Measurements from ENCODE around the gene ADAMTSL5. TPM values are rescaled to one million over a fixed set of nuclear protein-coding genes. Genes with fewer than 3 reads are reported as not detected.

The ADAMTSL5 gene
- total and polyA plus RNA-seq, 10 donors, result 0.13 to 2.0 (median 0.50) TPM

DNA sequence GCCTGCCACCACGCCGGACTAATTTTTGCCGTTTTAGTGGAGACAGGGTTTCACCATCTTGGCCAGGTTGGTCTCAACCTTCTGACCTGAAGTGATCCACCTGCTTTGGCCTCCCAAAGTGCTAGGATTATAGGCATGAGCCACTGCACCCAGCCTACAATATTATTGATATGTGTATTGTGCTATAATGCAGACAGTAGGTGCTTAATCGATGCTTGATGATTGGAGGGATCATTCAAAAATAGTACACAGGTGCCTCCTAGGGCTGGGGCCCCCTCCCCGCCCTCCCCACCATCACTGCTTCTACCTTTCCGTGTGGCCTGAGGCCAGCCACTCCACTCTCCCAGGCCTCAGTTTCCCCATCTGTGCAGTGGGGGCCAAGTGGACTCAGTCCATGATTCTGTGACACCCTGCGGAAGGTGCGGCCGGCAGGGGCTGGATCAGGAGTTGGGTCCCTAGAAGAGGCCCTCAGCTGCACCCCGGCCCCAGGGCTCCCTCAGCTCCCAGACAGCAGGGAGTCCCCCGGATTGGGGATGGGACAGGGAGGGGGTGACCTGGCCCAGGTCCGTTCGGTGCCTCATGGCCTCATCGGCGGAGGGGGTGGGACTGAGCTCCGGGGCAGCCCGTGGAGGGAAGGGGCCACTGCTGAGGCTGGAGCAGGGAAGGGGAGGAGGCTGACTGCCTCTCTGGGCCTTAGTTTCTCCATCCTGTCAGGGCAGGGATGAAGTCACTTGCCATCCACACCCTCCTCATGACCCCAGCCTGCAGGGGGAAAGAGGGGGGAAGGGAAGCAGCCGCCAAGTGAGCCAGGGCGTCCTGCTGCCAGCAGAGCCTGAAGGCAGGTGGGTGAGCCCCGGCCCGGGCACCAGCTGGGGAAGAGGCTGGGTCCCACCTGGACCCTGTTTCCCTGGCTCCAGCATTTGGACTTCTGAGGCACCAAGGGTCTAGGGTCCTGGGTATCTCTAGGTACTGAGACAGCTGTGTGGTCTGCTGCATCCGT lies 1.2 kb downstream of the ADAMTSL5 start:
- TF ChIP-seq, protein P1, sequence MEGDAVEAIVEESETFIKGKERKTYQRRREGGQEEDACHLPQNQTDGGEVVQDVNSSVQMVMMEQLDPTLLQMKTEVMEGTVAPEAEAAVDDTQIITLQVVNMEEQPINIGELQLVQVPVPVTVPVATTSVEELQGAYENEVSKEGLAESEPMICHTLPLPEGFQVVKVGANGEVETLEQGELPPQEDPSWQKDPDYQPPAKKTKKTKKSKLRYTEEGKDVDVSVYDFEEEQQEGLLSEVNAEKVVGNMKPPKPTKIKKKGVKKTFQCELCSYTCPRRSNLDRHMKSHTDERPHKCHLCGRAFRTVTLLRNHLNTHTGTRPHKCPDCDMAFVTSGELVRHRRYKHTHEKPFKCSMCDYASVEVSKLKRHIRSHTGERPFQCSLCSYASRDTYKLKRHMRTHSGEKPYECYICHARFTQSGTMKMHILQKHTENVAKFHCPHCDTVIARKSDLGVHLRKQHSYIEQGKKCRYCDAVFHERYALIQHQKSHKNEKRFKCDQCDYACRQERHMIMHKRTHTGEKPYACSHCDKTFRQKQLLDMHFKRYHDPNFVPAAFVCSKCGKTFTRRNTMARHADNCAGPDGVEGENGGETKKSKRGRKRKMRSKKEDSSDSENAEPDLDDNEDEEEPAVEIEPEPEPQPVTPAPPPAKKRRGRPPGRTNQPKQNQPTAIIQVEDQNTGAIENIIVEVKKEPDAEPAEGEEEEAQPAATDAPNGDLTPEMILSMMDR (IDR thresholded peaks at IDR 0.05 in 8 of 11, conservative IDR thresholded peaks at IDR 0.05 in 3 of 11), result no peak
- TF ChIP-seq POLR2A (IDR thresholded peaks at IDR 0.05) (no peak), POLR2AphosphoS5 (IDR thresholded peaks at IDR 0.05) (no peak)
- no peak for DNase-seq
- Histone ChIP-seq H3K36me3 (no peaks in the 10 kb centered on the region), H3K4me1 (peaks cover 9 to 40% (median 26%) of the 10 kb centered on the region in 6 donors), H3K4me3 (peak overlapping the region in 1 of 8 donors; percentile 69), H3K27ac (no peak overlapping the region), H3K9me3 (peaks cover 0 to 14% (median 0%) of the 10 kb centered on the region in 8 donors), H3K27me3 (replicated peaks in 1 of 7) (peaks cover 0 to 96% (median 48%) of the 10 kb centered on the region in 7 donors)
- intact Hi-C loops (cut with DNase I; ENCODE audit: low total_unique reads), result no loop called here
- 48 to 64% (median 56%) methylated on average over 13 to 22 of the region's 22 CpGs for WGBS, 5 donors

DNA sequence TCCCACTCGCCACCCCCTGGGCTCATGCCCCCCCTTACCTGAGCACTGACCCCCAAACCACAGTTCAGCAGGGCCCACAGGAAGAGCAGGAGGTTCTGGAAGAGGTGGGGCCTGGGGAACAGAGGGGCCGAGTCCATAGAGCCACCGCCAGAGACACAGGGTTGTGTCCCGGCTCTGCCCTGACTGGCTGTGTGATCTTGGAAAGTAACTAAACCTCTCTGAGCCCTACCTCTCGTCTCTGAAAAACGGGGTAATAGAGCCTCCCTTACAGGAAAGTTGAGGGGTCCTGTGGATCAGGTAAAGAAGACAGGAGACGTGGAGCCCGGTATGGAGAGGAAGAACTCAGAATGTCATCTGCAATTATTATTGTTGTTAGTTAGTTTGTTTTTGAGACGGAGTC lies 2.0 kb downstream of the ADAMTSL5 start:
- H3K4me1 ChIP-seq, result peaks cover 9 to 40% (median 26%) of the 10 kb centered on the region in 6 donors
- no peaks in the 10 kb centered on the region for H3K36me3 ChIP-seq
- H3K27me3 ChIP-seq (replicated peaks in 1 of 7), result peaks cover 0 to 96% (median 48%) of the 10 kb centered on the region in 7 donors
- WGBS, 5 donors, result 33 to 60% (median 42%) methylated on average over 8 to 9 of the region's 9 CpGs
- TF ChIP-seq, protein P1 (IDR thresholded peaks at IDR 0.05 in 8 of 11, conservative IDR thresholded peaks at IDR 0.05 in 3 of 11), result no peak
- TF ChIP-seq POLR2A (IDR thresholded peaks at IDR 0.05), result no peak
- no peak for TF ChIP-seq POLR2AphosphoS5 (IDR thresholded peaks at IDR 0.05)
- no peak for DNase-seq
- peaks cover 0 to 9% (median 0%) of the 10 kb centered on the region in 8 donors for H3K9me3 ChIP-seq
- intact Hi-C loops (cut with DNase I; ENCODE audit: low total_unique reads), result no loop called here
- no peak overlapping the region for H3K27ac ChIP-seq
- no peak overlapping the region for H3K4me3 ChIP-seq

DNA sequence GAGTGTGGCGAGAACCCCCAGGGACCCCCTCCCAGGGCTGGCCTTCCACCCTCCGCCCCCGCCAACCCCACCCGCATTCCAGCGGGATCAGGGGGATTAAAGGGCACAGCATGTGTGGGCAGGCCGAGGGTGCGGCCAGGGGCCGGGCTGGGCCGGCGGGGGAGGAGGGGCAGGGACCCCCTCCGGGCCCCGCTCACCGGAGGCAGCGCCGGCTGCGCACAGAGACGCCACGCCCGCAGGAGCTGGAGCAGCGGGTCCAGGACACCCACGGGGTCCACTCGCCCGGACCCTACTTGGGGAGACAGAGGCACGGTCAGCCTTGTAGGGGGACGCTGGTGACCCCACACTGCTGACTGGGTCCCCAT lies 2.4 kb downstream of the ADAMTSL5 start:
- 23 to 47% (median 31%) methylated on average over 11 to 25 of the region's 25 CpGs for WGBS, 5 donors
- Histone ChIP-seq H3K27me3 (replicated peaks in 1 of 7) (peaks cover 0 to 96% (median 46%) of the 10 kb centered on the region in 7 donors), H3K27ac (no peak overlapping the region), H3K4me1 (peaks cover 9 to 40% (median 26%) of the 10 kb centered on the region in 6 donors), H3K4me3 (no peak overlapping the region), H3K9me3 (peaks cover 0 to 9% (median 0%) of the 10 kb centered on the region in 8 donors), H3K36me3 (no peaks in the 10 kb centered on the region)
- TF ChIP-seq POLR2AphosphoS5 (IDR thresholded peaks at IDR 0.05) (no peak), POLR2A (IDR thresholded peaks at IDR 0.05) (no peak)
- TF ChIP-seq, protein P1 (IDR thresholded peaks at IDR 0.05 in 8 of 11, conservative IDR thresholded peaks at IDR 0.05 in 3 of 11), result no peak
- DNase-seq, result no peak
- intact Hi-C loops (cut with DNase I; ENCODE audit: low total_unique reads), result no loop called here

Data from spleen (tissue), 11 donors.